ENCODE measurements around the gene MYRF. TPM values are rescaled to one million over a fixed set of nuclear protein-coding genes. Genes with fewer than 3 reads are reported as not detected.
A peak's percentile ranks its signal among the peaks of the same experiment; 100 is the strongest.

The MYRF gene
- total RNA-seq, 4 donors from 2014 or later = 18.2 to 80.9 (median 49.9) TPM

DNA sequence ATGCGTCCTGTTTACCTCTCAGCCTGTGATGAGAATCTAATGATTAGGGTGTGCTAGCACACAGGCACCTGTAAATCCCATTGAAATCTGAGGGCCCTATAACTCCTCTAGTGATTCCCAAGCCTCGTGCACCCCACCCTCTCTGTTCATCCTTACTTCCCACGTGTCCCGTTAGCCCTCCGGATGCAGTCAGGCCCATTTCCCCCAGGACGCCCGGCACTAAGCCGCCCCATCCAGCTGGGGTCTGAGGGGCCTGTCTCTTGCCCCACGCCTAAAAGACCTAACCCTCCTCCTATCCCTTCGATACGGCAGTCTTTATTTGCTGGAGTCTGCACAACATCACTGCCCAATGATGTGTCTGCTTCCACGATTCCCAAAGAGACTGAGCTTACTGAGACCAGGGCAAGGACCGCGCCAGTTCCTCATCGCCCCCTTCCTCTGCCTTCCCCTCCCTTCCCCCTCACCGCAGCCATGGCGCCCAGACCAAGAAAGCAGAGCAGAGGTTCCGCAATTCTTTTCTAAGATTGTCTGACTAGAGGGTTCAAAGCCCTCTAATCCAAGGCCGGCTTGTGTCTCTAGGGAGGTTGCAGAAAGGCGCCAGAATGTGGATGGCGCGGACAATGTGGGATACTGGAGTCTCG lies 74.6 kb downstream of the MYRF start:
- Histone ChIP-seq H3K9me3 (no peaks in the 10 kb centered on the region), H3K4me3 (peak overlapping the region; percentile 36 to 59 (median 48)), H3K4me1 (peaks cover 0 to 28% (median 8%) of the 10 kb centered on the region in 4 donors), H3K27me3 (no peaks in the 10 kb centered on the region), H3K36me3 (no peaks in the 10 kb centered on the region), H3K27ac (peak overlapping the region; percentile 23 to 92 (median 61))
- DNase-seq = peak in 1 of 3 donors; percentile 16
- TF ChIP-seq, protein P1, sequence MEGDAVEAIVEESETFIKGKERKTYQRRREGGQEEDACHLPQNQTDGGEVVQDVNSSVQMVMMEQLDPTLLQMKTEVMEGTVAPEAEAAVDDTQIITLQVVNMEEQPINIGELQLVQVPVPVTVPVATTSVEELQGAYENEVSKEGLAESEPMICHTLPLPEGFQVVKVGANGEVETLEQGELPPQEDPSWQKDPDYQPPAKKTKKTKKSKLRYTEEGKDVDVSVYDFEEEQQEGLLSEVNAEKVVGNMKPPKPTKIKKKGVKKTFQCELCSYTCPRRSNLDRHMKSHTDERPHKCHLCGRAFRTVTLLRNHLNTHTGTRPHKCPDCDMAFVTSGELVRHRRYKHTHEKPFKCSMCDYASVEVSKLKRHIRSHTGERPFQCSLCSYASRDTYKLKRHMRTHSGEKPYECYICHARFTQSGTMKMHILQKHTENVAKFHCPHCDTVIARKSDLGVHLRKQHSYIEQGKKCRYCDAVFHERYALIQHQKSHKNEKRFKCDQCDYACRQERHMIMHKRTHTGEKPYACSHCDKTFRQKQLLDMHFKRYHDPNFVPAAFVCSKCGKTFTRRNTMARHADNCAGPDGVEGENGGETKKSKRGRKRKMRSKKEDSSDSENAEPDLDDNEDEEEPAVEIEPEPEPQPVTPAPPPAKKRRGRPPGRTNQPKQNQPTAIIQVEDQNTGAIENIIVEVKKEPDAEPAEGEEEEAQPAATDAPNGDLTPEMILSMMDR (IDR thresholded peaks at IDR 0.05) = no peak
- TF ChIP-seq POLR2A (IDR thresholded peaks at IDR 0.05) = no peak

DNA sequence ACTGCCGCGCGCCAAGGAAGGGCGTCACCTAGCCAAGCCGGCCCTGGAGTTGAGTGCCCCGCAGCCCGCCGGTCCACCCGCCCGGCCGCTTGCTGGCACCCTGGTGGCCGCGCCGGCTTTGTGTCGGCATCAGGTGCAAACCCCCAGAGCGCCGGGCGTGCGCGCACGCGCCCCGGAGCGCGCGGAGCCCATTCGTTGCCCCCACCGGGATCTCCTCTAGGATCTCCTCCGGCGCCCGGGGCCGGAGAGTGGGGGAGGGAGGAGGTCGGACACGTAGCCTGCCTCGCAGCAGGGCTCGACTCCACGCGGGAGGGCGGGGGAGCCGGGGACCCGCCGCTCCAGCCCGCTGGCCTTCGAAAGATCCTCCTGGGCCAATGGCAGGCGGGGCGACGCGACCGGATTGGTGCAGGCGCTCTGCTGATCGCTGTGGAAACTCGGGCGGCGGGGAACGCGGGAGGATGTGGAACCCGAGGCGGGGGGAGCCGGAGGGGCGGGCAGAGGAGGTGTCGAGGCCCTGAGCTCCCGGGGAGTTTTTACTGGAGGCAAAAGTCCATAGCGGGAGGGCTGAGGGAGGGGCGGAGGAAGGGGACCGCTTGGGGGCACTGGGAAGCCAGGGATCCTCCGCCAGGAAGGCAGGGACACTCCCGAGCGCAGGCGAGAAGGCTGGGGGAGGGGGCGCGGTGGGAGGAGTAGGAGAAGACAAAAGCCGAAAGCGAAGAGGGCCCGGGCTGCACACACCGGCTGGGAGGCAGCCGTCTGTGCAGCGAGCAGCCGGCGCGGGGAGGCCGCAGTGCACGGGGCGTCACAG lies 75.3 kb downstream of the MYRF start, which contains the start of gene FADS2:
TSS of gene FADS2 (plus strand) at position 730 of the 808 bp plus-strand sequence. CDS start 91 bp downstream, outside the sequence.
- peaks cover 0 to 28% (median 8%) of the 10 kb centered on the region in 4 donors for H3K4me1 ChIP-seq
- no peaks in the 10 kb centered on the region for H3K36me3 ChIP-seq
- no peaks in the 10 kb centered on the region for H3K27me3 ChIP-seq
- peak; percentile 68 to 89 (median 82) for DNase-seq
- peak within 1 kb of the TSS; percentile 23 to 92 (median 61) for H3K27ac ChIP-seq
- no peaks in the 10 kb centered on the region for H3K9me3 ChIP-seq
- TF ChIP-seq POLR2A (IDR thresholded peaks at IDR 0.05) = no peak
- TF ChIP-seq, protein P1 (IDR thresholded peaks at IDR 0.05) = peak in 2 of 6 experiments; percentile 6 to 10
- peak within 1 kb of the TSS; percentile 36 to 59 (median 48) for H3K4me3 ChIP-seq

GRCh38 chr11:61828379-61828628 lies 75.9 kb downstream of the MYRF start:
- no peak for DNase-seq
- H3K36me3 ChIP-seq = no peaks in the 10 kb centered on the region
- peak overlapping the region; percentile 23 to 92 (median 61) for H3K27ac ChIP-seq
- H3K4me3 ChIP-seq = peak overlapping the region; percentile 36 to 59 (median 48)
- H3K27me3 ChIP-seq = no peaks in the 10 kb centered on the region
- no peaks in the 10 kb centered on the region for H3K9me3 ChIP-seq
- TF ChIP-seq, protein P1 (IDR thresholded peaks at IDR 0.05) = no peak
- no peak for TF ChIP-seq POLR2A (IDR thresholded peaks at IDR 0.05)
- peaks cover 0 to 28% (median 8%) of the 10 kb centered on the region in 4 donors for H3K4me1 ChIP-seq

GRCh38 chr11:61828629-61829407 lies 76.4 kb downstream of the MYRF start:
- H3K4me3 ChIP-seq = peak overlapping the region; percentile 36 to 59 (median 48)
- H3K4me1 ChIP-seq = peaks cover 0 to 28% (median 8%) of the 10 kb centered on the region in 4 donors
- no peaks in the 10 kb centered on the region for H3K36me3 ChIP-seq
- peak overlapping the region; percentile 23 to 92 (median 61) for H3K27ac ChIP-seq
- no peaks in the 10 kb centered on the region for H3K27me3 ChIP-seq
- TF ChIP-seq POLR2A (IDR thresholded peaks at IDR 0.05) = no peak
- TF ChIP-seq, protein P1 (IDR thresholded peaks at IDR 0.05) = peak in 2 of 6 experiments; percentile 7 to 34
- no peaks in the 10 kb centered on the region for H3K9me3 ChIP-seq
- DNase-seq = peak in 2 of 3 donors; percentile 18 to 60

DNA sequence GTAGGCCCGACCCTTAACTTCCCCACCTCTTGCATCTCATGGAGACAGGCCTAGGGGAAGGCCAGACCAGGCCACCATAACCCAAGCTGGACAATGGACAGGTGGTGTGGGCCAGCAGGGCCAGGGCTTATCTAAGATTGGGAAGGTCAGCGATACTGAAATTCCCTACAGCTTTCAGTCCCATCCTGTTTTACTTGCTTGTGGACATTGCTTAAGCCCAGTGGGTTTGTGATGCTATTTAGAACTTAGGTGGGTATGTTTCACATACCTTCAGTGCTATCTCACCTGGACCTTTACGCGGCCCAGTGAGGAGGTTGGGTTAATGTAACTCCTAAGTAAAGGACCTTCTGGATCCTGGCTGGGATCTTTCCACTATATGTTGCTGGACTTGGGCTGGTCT lies 77.4 kb downstream of the MYRF start:
- no peak for TF ChIP-seq POLR2A (IDR thresholded peaks at IDR 0.05)
- TF ChIP-seq, protein P1 (IDR thresholded peaks at IDR 0.05) = no peak
- Histone ChIP-seq H3K4me3 (peak overlapping the region in 1 of 4 donors; percentile 59), H3K27ac (peak overlapping the region in 3 of 4 donors; percentile 42 to 92 (median 55)), H3K27me3 (no peaks in the 10 kb centered on the region), H3K9me3 (no peaks in the 10 kb centered on the region), H3K4me1 (peaks cover 0 to 38% (median 11%) of the 10 kb centered on the region in 4 donors), H3K36me3 (no peaks in the 10 kb centered on the region)
- no peak for DNase-seq
